DND-41 (cell line): Measurements from ENCODE around the gene BMAL2.

ENCODE experiments used
- ATAC-seq: fragments of 200-7000 bp; cut with Tn5 transposase; 3 replicates; pipeline ENCODE4 v1.9.1; 2021; ENCODE audit warnings: low read depth; ENCODE audit not compliant: insufficient read depth
- DNase-seq: peaks from one replicate; pipeline ENCODE4 v3.0.0-alpha.2; 2020
- H2AFZ ChIP-seq: 2 replicates; pipeline ENCODE4 v1.6.0; 2012; ENCODE audit warnings: low read depth, low read length
- H3K27ac ChIP-seq: 2 replicates; pipeline ENCODE4 v1.5.1; 2012; ENCODE audit warnings: low read length, inconsistent platforms
- H3K27me3 ChIP-seq: fragments of 200-600 bp; sonication (generic); 2 replicates; pipeline ENCODE4 v1.6.0; 2012; ENCODE audit warnings: low read length, mild to moderate bottlenecking, inconsistent platforms; ENCODE audit not compliant: insufficient read depth, poor library complexity
- H3K36me3 ChIP-seq: 2 replicates; pipeline ENCODE4 v1.5.1; 2012; ENCODE audit warnings: low read length, inconsistent platforms; ENCODE audit not compliant: insufficient read depth
- H3K4me1 ChIP-seq: 2 replicates; pipeline ENCODE4 v1.5.1; 2012; ENCODE audit warnings: mild to moderate bottlenecking, low read length; ENCODE audit not compliant: insufficient read depth
- H3K4me2 ChIP-seq: 2 replicates; pipeline ENCODE4 v1.6.0; 2012; ENCODE audit warnings: mild to moderate bottlenecking, moderate library complexity, low read length, inconsistent platforms; ENCODE audit not compliant: insufficient read depth
- H3K4me3 ChIP-seq, 2 experiments: fragments of 200-600 bp in 1 of 2; shearing (Covaris generic) in 1 of 2; 2 replicates each; pipeline ENCODE4 v1.5.1; 2012 to 2016; ENCODE audit warnings: inconsistent platforms in 2 of 2, low read length in 2 of 2, mild to moderate bottlenecking in 2 of 2, low read depth in 1 of 2, moderate library complexity in 1 of 2
- H3K79me2 ChIP-seq: 2 replicates; pipeline ENCODE4 v1.6.0; 2012; ENCODE audit warnings: low read length, inconsistent platforms; ENCODE audit not compliant: insufficient read depth
- H3K9ac ChIP-seq: 2 replicates; pipeline ENCODE4 v1.6.0; 2012; ENCODE audit warnings: low read depth, mild to moderate bottlenecking, inconsistent platforms, low read length, moderate library complexity
- H3K9me3 ChIP-seq: 2 replicates; pipeline ENCODE4 v1.5.1; 2012; ENCODE audit warnings: low read length, moderate library complexity, mild to moderate bottlenecking, inconsistent platforms; ENCODE audit not compliant: insufficient read depth, severe bottlenecking
- H4K20me1 ChIP-seq: 2 replicates; pipeline ENCODE4 v1.6.0; 2012; ENCODE audit warnings: low read length; ENCODE audit not compliant: insufficient read depth
- CTCF ChIP-seq: IDR thresholded peaks from 2 replicates; pipeline ENCODE4 v1.5.1; 2012; ENCODE audit warnings: borderline replicate concordance, low read length, moderate library complexity, mild to moderate bottlenecking; ENCODE audit not compliant: poor library complexity, severe bottlenecking; ENCODE audit errors: extremely low read depth
- EZH2 ChIP-seq: IDR thresholded peaks from 3 replicates; pipeline ENCODE4 v1.6.1; 2012; ENCODE audit warnings: borderline replicate concordance, low read depth, mild to moderate bottlenecking, moderate library complexity, low read length, inconsistent platforms; ENCODE audit not compliant: severe bottlenecking

The BMAL2 gene

GRCh38 chr12:27324530-27324929 is 8.1 kb upstream of the BMAL2 start:
- no peaks in the 10 kb centered on the region for H3K4me1 ChIP-seq
- H3K27me3 ChIP-seq: no peaks in the 10 kb centered on the region
- H3K9me3 ChIP-seq: no peaks in the 10 kb centered on the region
- no peaks in the 10 kb centered on the region for H4K20me1 ChIP-seq
- peaks cover 26% of the 10 kb centered on the region for H3K36me3 ChIP-seq
- no peak for DNase-seq
- no peak overlapping the region for H2AFZ ChIP-seq
- H3K9ac ChIP-seq: no peak overlapping the region
- no peaks in the 10 kb centered on the region for H3K79me2 ChIP-seq
- H3K4me3 ChIP-seq: no peak overlapping the region
- no peak overlapping the region for H3K4me2 ChIP-seq
- TF ChIP-seq CTCF (no peak), EZH2 (no peak)
- no peak for ATAC-seq
- no peak overlapping the region for H3K27ac ChIP-seq

GRCh38 chr12:27330846-27331245 is 1.8 kb upstream of the BMAL2 start:
- Histone ChIP-seq H3K4me3 (no peak overlapping the region), H3K36me3 (0 out of 2 replicates have a peak, but pooled peaks cover 2% of the 10 kb centered on the region), H4K20me1 (no peaks in the 10 kb centered on the region; the same call in 1 of the 2 replicates), H3K27me3 (peaks cover 49% of the 10 kb centered on the region), H3K27ac (no peak overlapping the region), H3K4me1 (peaks cover 17% of the 10 kb centered on the region), H2AFZ (no peak overlapping the region), H3K9ac (no peak overlapping the region), H3K9me3 (no peaks in the 10 kb centered on the region), H3K4me2 (no peak overlapping the region), H3K79me2 (no peaks in the 10 kb centered on the region)
- no peak for DNase-seq
- ATAC-seq: no peak
- TF ChIP-seq EZH2 (no peak), CTCF (no peak)

GRCh38 chr12:27331291-27331926 is 1.2 kb upstream of the BMAL2 start:
- DNase-seq: no peak
- TF ChIP-seq CTCF: no peak
- peak; percentile 22 for TF ChIP-seq EZH2
- no peak overlapping the region for H3K4me3 ChIP-seq
- no peaks in the 10 kb centered on the region for H3K9me3 ChIP-seq
- no peak overlapping the region for H3K4me2 ChIP-seq
- peaks cover 17% of the 10 kb centered on the region for H3K4me1 ChIP-seq
- no peak overlapping the region for H3K9ac ChIP-seq
- peaks cover 53% of the 10 kb centered on the region for H3K27me3 ChIP-seq
- no peaks in the 10 kb centered on the region for H3K79me2 ChIP-seq
- no peak for ATAC-seq
- H3K27ac ChIP-seq: no peak overlapping the region
- H3K36me3 ChIP-seq: no peaks in the 10 kb centered on the region
- H2AFZ ChIP-seq: no peak overlapping the region
- H4K20me1 ChIP-seq: no peaks in the 10 kb centered on the region; the same call in 1 of the 2 replicates

- no peak for DNase-seq
- H2AFZ ChIP-seq: peak overlapping the region; percentile 63; the same call in 1 of the 2 replicates
- H3K27ac ChIP-seq: no peak overlapping the region
Measured at GRCh38 chr12:27331927-27332324, 710 bp upstream of the BMAL2 start.

More at GRCh38 chr12:27331927-27332324, 710 bp upstream of the BMAL2 start:
- Histone ChIP-seq H3K27me3 (peaks cover 53% of the 10 kb centered on the region), H3K36me3 (no peaks in the 10 kb centered on the region), H4K20me1 (no peaks in the 10 kb centered on the region; the same call in 1 of the 2 replicates), H3K9me3 (no peaks in the 10 kb centered on the region), H3K4me2 (peak overlapping the region; percentile 73; the same call in 1 of the 2 replicates), H3K9ac (no peak overlapping the region), H3K79me2 (no peaks in the 10 kb centered on the region), H3K4me1 (peaks cover 17% of the 10 kb centered on the region), H3K4me3 (no peak overlapping the region)
- ATAC-seq: no peak
- no peak for TF ChIP-seq EZH2
- no peak for TF ChIP-seq CTCF
